GM19468 (cell line): ENCODE results near the gene MYOCD.

Source experiments
- ATAC-seq: cut with Tn5 transposase; IDR thresholded peaks from one replicate; pipeline ENCODE4 v1.9.1; 2021; ENCODE audit warnings: mild to moderate bottlenecking, moderate library complexity, moderate number of reproducible peaks; ENCODE audit not compliant: unreplicated experiment; ENCODE audit errors: extremely low read depth

Gene MYOCD

DNA sequence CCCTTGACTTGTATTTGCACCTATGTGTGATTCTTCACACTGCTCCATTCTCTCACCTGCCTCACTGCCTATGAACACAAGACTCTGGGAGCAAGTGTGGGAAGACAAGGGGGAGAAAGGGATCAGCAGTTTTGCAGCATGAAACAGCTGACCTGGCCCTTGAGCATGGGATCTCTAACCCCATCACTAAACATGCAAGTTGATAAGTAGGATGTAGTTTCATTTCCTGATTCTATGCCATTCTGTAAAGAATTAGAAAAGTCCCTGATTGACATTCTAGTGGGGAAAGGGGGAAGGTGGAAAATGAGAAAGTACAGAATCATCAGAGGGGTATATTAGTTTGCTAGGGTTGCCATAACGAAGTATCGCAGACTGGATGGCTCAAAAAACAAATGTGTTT, 25.3 kb upstream of the MYOCD start:
- no peak for ATAC-seq

DNA sequence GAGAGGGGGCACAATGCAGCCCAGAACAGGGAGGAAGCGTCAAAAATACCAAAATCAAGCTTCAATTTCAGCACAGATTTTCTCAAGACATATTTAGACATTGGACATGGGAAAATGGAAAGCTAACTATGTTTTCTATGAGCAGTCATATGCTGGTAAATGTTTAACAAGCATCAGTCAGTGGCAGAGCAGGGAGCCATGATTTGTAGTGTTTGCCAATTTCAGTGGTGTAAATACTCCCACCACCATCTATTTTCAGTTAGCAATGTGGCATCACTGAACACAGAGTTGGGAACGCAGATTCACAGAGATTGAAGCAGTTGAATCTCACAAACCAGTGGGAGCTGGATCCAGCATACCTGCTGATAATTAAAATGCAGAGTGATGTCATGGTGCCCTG, 24.6 kb upstream of the MYOCD start:
- no peak for ATAC-seq

DNA sequence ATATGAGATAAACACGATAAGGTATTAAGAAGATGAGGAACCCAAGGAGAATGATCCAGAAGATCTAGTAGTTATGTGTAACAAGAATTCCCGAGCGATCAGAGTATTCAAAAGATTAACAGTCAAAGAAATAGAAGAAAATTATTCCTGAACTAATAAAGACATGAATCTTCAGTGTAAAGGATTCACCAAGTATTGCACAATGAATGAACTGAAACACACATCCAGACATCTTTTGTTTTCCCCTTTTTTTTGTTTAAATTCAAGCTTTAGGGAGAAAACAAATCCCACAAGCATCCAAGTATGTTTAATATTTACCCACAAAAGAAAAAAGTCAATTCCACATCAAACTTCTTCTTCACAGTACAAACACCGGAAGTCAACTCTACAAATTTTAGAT, 23.7 kb upstream of the MYOCD start:
- ATAC-seq = no peak

DNA sequence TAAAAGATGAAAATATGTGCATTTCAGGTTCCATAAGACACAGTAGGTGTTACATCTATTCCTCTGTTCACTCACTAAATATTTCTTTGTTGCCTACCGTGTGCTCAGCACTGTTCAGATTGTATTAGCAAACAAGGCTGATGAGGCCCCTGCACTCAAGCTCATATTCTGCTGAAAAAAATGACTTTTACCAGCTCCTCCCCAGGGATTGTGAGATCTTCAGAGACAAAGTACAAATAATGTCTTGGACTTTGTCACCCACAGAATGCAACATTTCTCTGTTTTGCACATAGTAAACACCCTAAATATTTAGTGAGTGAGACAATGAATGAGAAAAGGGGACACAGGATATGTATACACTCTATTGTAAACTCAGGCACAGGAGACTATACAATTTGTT, 21.9 kb upstream of the MYOCD start:
- no peak for ATAC-seq

DNA sequence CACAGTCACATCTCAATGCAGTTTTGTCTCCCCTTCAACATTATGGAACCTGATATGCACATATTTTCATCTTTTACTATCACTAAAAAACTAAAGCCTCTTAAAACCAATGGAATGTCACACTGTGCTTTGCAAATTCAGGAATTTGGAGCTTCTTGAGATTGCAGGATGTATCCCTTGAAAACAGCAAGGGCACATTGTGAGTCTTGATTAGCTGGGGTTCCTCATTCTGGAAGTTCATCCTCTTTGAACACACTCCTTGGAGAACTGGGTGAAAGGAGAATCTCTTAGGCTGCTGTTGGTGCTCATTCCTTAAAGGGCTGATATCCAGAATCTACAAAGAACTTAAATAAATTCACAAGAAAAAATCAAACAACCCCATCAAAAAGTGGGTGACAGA, 21.1 kb upstream of the MYOCD start:
- no peak for ATAC-seq

DNA sequence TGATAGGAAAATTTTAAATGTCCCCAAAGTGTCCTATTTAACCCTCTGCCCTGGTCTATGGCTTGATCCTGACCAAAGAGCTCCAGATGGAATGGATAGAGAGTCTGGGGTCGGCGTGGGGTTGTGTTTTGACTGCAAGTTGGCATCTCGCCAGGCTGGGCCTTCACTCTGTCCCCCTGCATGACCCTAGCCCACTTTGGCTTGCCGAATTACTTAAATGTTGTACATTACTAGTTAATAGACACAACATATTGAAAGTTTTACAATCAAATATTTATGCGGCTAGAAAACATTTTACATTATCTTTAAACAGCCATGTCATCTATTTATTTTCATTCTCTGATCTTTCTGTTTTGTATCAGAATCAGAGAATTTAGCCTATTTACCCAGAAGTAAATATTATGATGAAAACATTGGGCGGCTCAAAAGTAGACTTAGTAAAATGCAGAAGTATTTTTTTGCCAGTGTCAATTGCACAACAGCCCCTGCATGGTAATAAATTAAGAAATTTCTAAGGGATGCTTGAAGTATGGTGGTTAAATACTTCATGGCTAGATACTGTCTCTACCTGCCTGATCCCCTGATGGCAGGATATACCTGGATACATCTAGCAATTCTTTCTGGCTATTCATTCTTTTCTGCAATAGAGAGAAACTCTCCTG, 18.8 kb upstream of the MYOCD start:
- ATAC-seq = no peak

DNA sequence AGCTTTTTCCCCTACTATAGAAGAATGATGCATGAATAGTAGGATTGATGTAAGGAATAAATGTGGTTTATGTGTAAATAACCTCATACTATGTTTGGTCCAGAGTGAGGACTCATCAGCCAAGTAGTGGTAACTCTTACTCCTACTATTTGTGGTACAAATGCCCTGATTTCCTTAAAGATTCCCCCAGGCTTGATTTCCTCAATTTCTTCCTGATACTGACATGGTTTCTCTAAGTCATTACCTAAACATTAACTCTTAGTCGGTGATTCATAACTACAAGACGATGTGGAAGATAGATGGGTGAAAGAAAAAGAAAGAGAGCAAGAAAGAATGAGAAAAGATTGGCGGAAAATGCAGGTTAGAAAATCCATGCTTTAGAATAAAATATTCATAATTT, 17.2 kb upstream of the MYOCD start:
- ATAC-seq = no peak

DNA sequence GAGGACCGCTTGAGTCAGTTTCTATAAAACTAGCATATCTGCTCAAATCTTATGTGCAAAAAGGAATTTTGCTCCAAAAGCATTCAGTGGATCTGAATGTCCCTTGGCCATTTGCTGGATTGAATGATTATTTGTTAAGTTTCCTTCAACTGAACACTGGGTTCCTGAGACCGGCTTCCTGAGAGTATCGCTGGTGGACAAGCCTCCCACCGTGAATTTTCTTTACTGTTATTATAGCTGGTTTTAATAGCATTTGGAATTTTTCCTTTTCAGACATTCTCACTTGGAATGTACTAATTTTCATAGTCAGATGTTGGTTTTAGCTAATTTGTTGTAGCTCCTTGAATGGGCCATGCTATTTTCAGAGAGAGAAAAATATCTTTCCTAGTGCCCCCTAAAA, 9.8 kb upstream of the MYOCD start:
- no peak for ATAC-seq

DNA sequence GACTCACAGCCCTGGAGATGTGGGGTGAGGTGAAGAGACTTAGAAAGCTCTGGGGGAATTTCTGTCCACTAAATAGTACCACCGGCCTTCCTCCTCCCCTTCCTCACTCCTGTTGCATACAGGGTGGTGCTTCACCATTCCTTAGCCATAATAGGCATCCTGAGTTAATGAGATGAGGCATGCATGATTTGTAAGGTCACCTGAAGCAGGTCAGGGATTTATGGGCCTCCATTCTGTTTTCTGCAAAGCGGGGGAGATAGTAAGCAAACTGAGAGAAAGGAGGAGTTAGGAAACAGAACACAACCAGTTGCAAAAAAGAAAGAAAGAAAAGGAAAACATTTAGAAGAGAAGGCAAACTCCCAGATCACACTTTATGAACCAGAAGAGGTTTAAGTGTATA, 9.3 kb upstream of the MYOCD start:
- ATAC-seq = no peak

DNA sequence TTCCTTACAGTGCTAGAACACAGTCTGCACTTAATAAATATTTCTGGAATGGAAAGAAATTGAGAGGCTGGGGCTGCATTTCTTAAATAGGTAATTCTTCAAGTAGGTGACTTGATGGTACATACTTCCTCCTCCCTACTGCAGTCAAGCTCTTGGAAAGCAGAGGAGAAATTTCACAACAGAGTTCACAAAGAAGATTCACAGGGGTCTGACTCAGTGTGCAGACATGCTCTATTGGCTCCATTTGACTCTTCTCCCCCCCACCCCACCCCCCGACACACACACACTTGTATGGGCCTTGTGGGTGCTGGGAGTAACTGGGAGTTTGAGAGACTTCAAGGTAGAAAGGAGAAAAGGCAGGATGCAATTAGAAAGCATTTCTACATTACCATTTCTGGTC, 6.2 kb upstream of the MYOCD start:
- ATAC-seq = no peak

DNA sequence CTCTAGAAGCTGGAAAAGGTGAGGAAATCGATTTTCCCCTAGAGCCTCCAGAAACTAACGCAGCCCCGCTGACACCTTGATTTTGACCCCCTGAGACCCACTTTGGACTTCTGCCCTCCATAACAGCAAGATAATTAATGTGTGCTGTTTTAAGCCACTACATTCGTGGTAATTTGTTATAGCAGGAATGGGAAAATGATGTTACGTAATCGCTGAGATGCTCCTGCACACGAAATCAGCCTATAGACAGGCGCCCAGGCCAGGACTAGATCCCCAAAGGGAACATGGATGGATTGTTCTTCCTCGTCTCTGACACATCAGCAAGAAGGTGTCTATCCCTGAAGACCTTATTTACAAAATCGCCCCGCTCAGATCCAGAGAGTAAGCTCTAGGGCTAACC, 1.4 kb upstream of the MYOCD start:
- ATAC-seq = no peak

DNA sequence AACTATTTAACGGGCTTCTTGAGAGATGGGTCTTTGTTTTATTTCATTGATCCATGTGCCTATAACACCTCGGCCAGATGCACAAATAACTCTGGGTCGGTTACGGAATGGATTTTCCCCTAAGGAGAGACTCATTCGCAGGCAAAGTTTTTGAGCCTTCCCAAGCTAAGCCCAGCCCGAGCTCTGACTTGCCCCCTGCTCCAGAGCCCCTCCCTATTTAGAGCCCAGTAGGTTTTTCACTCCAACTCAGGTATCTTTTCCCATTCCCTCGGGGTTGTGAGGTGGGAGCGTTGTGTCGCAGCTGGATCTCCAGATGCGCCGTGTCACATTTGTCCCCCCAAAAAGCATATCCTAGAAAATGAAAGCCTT, 812 bp upstream of the MYOCD start:
- ATAC-seq = no peak

DNA sequence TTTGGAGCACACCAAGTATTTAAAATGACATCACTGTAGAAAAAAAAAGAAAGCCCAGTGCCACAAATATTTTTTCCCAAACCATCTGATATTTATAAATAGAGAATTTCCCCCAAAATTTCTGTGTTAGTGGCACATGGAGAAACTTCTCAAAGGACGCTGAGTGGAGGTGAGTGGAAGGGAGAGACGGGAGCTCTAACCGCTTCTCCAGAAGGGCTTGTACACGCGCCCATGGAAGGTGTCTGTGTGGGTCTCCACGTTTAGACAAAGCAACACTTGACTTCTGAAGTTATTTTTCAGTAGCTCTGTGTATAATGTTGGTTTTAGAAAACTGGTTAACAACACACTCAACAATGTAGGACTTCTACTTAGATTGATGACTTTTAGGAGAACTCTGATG, 1.0 kb downstream of the MYOCD start:
- no peak for ATAC-seq

DNA sequence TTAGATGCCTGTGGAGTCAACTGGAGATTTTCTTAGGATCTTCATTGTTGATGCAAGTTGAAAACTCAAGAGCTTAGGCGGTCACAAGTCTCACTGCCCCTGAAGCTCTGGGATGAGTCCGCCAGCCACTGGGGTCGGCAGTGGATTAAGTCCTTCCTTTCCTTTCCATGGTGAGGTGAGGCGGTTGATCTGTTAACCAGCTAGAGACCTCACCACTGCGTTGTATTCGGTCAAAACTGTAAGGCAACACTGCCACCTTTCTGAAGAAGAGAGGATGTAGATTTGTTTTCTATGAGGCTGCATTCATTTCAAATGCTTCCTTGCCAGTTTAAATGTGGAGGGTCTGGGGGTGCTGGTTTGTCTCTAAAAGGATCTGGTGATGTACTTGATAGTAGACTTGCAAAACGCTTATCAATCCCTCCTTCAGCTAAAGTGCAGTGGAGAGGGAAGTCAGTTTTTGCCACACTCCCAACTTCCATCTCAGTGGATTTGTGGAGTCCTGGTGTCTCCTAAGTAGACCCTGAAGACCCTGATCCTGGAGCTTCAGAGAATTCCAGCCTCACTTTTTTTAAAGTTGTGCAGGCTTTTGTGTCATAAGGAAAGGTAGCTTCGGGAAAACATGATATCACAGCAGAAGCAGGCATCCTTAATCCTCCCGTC, 1.7 kb downstream of the MYOCD start:
- no peak for ATAC-seq

DNA sequence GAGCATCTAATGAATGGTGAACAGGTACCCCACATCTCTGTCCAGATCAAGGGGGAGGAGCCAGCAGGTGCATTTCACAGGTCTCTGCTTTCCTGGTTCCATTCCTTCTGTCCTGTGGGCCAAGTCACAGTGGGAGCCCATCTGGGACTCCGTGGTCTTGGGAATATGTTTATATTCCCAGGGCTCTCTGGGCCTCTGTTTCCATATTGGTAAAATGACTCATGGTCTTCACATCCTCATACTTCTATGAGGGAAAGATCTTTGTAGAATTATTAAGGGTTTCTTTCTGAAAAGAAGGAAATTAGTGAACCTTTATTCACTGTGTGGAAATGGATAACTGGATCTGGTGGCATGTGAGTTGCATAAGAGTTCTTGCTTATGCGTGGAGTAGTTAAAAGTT, 6.2 kb downstream of the MYOCD start:
- ATAC-seq = no peak

DNA sequence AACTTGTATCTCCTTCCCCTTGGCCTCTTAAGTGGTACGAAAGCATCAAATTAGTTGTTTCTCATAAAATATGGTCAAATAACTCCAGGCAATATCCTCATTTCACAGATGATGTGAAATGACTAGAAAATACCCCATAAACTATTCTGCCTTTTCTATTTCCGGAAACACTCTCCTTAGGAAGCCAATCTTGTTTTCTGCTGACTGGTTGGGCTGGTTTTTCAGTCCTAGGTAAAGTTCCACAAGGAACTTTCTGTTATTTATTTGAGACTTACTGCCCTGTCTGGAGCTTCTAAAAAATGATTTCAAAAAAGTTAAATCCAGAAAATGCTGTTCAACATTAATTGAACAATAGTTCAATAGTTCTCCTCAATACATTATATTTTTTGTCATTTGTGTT, 7.3 kb downstream of the MYOCD start:
- no peak for ATAC-seq

DNA sequence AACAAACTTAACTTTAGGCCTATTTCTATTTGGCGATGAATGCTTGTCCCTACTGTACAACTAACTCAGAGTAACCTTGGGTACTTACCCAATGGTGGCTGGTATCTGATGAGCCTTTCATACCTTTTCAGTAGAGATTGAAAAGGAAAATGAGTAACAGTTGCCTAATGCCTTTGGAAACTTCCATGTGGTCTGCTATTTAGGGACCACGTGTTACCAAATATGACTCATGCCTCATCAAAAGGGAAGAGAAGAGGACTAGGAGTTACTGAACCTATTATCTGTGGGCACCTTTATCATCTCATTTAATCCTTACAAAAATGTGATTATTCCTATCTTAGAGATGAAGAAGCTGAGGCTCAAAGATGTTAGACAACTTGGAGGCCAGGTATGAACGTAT, 8.1 kb downstream of the MYOCD start:
- ATAC-seq = no peak

DNA sequence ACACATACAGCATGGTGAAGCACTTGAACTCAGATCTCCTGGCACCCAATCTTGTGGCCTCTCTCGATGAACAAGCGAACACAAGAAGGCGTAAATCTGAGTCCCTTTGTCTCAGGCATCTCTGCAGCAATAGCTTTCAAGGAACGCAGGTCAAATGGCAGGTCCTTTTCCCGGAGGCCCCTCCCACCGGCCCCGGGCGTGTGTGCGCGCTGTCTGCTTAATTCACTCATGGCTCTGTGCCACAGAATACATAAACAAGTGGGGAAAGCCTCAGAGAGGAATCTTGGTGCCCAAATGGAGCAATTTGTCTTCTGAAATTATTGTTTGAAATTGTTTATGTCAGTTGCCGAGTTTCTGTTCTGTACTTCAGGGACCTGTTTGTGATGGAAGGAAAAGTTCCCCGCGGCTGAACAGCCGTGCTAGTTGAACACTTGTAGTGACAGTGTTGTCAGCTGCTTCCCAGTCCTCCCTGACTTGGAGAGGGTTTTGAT, 14.8 kb downstream of the MYOCD start:
- ATAC-seq = no peak

DNA sequence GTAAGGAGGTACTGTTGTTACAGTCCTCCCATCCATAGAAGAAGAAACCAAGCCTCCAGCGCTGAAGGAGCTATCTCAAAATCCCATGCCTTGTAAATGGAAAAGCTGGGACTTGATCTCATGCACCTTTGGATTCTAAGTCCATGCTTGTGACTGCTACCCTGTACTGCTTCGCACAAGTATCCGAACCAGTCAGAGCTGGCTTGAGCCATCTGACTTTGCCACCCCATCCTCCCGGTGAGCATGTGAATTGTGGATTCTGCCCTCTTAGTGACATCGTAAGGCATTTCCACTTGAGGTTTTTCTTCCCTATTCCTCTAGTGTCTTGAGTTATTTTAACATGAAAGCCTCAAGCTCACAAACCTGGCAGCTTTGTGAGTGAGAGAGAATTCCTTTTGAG, 15.3 kb downstream of the MYOCD start:
- ATAC-seq = no peak

DNA sequence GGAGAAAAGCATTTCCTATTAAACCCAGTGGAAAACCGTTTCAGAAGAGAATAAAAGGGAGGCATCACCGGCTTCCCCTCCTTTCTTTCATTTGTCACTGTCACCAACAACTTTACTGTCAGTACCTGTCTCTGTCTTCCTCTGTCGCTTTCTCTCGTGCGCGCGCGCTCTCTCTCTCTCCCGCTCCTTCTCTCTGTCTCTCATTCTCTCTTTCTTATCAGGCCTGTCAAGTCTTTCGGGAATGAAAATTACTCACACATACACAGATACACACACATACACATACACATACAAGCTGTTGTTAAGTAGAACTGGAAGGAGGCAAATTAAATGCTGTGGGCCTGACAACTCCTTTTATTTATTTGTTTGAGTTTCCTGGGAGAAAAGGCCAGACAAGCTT, 17.6 kb downstream of the MYOCD start:
- ATAC-seq = no peak

DNA sequence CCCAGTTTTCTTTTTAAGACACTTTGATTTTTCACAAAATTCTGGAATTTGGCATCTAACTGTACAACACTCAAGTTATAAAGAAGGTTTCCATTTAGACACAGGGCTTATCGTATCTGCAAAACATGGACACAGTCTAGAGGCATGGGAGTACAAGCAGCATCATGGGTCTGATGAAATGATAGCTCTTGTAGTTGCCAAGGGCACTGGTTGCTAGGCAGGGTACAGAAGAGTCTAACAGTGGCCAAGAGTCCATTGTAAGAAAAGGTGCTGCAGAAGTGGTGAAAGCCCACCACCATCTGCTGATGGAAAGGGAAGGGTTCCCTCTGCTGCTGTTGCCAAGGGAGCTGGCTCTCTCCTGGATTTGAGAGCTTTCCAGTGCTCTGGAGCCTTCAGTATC, 20.8 kb downstream of the MYOCD start:
- no peak for ATAC-seq

DNA sequence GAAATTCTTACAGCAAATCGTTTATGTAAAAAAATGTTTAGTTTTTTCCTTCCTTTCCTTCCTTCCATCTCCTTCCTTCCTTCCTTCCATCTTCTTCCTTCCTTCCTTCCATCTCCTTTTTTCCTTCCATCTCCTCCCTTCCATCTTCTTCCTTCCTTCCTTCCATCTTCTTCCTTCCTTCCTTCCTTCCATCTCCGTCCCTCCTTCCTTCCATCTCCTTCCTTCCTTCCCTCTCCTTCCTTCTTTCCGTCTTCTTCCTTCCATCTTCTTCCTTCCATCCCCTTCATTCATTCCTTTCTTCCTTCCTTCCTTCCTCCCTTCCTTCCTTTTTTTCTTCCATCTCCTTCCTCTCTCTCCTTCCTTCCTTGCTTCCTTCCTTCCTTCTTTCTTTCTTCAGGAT, 22.7 kb downstream of the MYOCD start:
- no peak for ATAC-seq
